ENCODE results near the gene CENPW. TPM values are rescaled to one million over a fixed set of nuclear protein-coding genes. Genes with fewer than 3 reads are reported as not detected.

CENPW gene
- total and polyA plus RNA-seq, 4 donors, result 0.67 to 8.3 (median 2.2) TPM

DNA sequence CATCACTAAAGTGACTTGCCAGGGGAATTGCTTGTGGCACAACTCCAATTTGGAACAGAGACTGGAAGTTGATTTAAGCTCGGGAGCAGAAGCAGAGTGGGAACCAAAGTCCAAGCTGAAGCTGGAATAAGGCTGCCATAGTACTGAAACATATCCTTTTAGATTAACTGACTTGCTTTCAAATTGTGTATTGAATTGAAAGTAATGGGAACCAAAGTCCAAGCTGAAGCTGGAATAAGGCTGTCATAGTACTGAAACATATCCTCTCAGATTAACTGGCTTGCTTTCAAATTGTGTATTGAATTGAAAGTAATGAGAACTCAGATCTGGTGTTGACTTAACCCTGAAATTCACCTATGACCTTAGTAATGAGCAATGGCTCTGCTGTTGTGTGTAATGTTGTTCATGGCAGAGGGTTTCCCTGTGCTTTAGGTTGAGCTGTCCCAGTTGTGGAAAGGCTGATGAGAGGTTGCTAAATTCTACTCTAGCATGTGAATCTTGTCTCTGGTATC is 40.2 kb downstream of the CENPW start:
- Histone ChIP-seq H3K9ac (ENCODE audit: low read depth in 1 of 2, low read length in 2 of 2) (no peak overlapping the region), H3K9me3 (ENCODE audit: control insufficient read depth in 4 of 4, low read length in 3 of 4) (peaks cover 0 to 10% (median 3%) of the 10 kb centered on the region in 4 donors), H3K36me3 (ENCODE audit: control insufficient read depth in 4 of 4, insufficient read depth in 3 of 4, low read depth in 1 of 4, low read length in 3 of 4) (no peaks in the 10 kb centered on the region), H3K27ac (ENCODE audit: low read depth in 1 of 2, low read length in 2 of 2) (peak overlapping the region; percentile 50 to 73), H3K4me1 (ENCODE audit: control insufficient read depth in 4 of 4, insufficient read depth in 4 of 4, low read length in 3 of 4) (peaks cover 3 to 25% (median 10%) of the 10 kb centered on the region in 4 donors), H3K27me3 (ENCODE audit: control insufficient read depth in 4 of 4, insufficient read depth in 4 of 4, low read length in 3 of 4) (no peaks in the 10 kb centered on the region), H3K4me3 (ENCODE audit: low read depth in 1 of 3, low read length in 3 of 3) (no peak overlapping the region)
- no peak for DNase-seq (ENCODE audit: low spot score)
- WGBS, result 17% methylated on average over 1 of the region's 1 CpG
- TF ChIP-seq RAD21 (IDR thresholded peaks at IDR 0.05) (peak; percentile 35 to 46), JUND (IDR thresholded peaks at IDR 0.05) (peak; percentile 93 to 95), SP1 (IDR thresholded peaks at IDR 0.05) (peak; percentile 100), RXRA (IDR thresholded peaks at IDR 0.05) (peak; percentile 91), FOXA1 (IDR thresholded peaks at IDR 0.05) (peak; percentile 90), HNF4A (conservative IDR thresholded peaks at IDR 0.05) (peak; percentile 97), TAF1 (conservative IDR thresholded peaks at IDR 0.05) (no peak), EGR1 (IDR thresholded peaks at IDR 0.05; ENCODE audit: low read depth in 2 of 2) (peak in 1 of 2 donors; percentile 36), HNF4G (IDR thresholded peaks at IDR 0.05) (peak; percentile 92), FOXA2 (IDR thresholded peaks at IDR 0.05) (peak; percentile 95), YY1 (IDR thresholded peaks at IDR 0.05) (peak; percentile 94), ZBTB33 (IDR thresholded peaks at IDR 0.05) (peak; percentile 70), NR2F2 (IDR thresholded peaks at IDR 0.05) (peak; percentile 98), GABPA (IDR thresholded peaks at IDR 0.05 in 1 of 2, conservative IDR thresholded peaks at IDR 0.05 in 1 of 2) (peak in 1 of 2 donors; percentile 43)
- TF ChIP-seq, protein P1, sequence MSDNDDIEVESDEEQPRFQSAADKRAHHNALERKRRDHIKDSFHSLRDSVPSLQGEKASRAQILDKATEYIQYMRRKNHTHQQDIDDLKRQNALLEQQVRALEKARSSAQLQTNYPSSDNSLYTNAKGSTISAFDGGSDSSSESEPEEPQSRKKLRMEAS (IDR thresholded peaks at IDR 0.05), result peak; percentile 63
- TF ChIP-seq, protein P2, sequence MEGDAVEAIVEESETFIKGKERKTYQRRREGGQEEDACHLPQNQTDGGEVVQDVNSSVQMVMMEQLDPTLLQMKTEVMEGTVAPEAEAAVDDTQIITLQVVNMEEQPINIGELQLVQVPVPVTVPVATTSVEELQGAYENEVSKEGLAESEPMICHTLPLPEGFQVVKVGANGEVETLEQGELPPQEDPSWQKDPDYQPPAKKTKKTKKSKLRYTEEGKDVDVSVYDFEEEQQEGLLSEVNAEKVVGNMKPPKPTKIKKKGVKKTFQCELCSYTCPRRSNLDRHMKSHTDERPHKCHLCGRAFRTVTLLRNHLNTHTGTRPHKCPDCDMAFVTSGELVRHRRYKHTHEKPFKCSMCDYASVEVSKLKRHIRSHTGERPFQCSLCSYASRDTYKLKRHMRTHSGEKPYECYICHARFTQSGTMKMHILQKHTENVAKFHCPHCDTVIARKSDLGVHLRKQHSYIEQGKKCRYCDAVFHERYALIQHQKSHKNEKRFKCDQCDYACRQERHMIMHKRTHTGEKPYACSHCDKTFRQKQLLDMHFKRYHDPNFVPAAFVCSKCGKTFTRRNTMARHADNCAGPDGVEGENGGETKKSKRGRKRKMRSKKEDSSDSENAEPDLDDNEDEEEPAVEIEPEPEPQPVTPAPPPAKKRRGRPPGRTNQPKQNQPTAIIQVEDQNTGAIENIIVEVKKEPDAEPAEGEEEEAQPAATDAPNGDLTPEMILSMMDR (IDR thresholded peaks at IDR 0.05; ENCODE audit: low read depth, low read length, missing input control), result no peak
- TF ChIP-seq, protein P3, sequence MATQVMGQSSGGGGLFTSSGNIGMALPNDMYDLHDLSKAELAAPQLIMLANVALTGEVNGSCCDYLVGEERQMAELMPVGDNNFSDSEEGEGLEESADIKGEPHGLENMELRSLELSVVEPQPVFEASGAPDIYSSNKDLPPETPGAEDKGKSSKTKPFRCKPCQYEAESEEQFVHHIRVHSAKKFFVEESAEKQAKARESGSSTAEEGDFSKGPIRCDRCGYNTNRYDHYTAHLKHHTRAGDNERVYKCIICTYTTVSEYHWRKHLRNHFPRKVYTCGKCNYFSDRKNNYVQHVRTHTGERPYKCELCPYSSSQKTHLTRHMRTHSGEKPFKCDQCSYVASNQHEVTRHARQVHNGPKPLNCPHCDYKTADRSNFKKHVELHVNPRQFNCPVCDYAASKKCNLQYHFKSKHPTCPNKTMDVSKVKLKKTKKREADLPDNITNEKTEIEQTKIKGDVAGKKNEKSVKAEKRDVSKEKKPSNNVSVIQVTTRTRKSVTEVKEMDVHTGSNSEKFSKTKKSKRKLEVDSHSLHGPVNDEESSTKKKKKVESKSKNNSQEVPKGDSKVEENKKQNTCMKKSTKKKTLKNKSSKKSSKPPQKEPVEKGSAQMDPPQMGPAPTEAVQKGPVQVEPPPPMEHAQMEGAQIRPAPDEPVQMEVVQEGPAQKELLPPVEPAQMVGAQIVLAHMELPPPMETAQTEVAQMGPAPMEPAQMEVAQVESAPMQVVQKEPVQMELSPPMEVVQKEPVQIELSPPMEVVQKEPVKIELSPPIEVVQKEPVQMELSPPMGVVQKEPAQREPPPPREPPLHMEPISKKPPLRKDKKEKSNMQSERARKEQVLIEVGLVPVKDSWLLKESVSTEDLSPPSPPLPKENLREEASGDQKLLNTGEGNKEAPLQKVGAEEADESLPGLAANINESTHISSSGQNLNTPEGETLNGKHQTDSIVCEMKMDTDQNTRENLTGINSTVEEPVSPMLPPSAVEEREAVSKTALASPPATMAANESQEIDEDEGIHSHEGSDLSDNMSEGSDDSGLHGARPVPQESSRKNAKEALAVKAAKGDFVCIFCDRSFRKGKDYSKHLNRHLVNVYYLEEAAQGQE (IDR thresholded peaks at IDR 0.05), result peak; percentile 67
- TF ChIP-seq, protein P4, sequence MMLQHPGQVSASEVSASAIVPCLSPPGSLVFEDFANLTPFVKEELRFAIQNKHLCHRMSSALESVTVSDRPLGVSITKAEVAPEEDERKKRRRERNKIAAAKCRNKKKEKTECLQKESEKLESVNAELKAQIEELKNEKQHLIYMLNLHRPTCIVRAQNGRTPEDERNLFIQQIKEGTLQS (IDR thresholded peaks at IDR 0.05), result peak; percentile 59
